H9 (cell line): ENCODE results near the gene DPP10. TPM values are rescaled to one million over a fixed set of nuclear protein-coding genes. Genes with fewer than 3 reads are reported as not detected.

Experiments used
- DNase-seq: peaks from one replicate; pipeline ENCODE4 v3.0.0-alpha.2; 2017
- H2AFZ ChIP-seq: one replicate; pipeline ENCODE4 v1.6.1; 2013; ENCODE audit warnings: mild to moderate bottlenecking, low read length, control low read depth, moderate library complexity
- H2AK5ac ChIP-seq: 2 replicates; pipeline ENCODE4 v1.6.1; 2013; ENCODE audit warnings: low read length, control low read depth, mixed read lengths; ENCODE audit not compliant: insufficient read length
- H2BK120ac ChIP-seq: one replicate; pipeline ENCODE4 v1.6.1; 2013; ENCODE audit warnings: low read depth, mild to moderate bottlenecking, low read length, control low read depth, inconsistent platforms; ENCODE audit not compliant: poor library complexity, severe bottlenecking
- H2BK12ac ChIP-seq: 2 replicates; pipeline ENCODE4 v1.6.1; 2013; ENCODE audit warnings: low read length, control low read depth, mixed read lengths, low read depth; ENCODE audit not compliant: insufficient read length
- H2BK15ac ChIP-seq: 2 replicates; pipeline ENCODE4 v1.6.1; 2013; ENCODE audit warnings: low read depth, low read length, control low read depth
- H2BK20ac ChIP-seq: one replicate; pipeline ENCODE4 v1.6.1; 2013; ENCODE audit warnings: low read depth, mild to moderate bottlenecking, low read length, control low read depth, inconsistent platforms; ENCODE audit not compliant: poor library complexity, severe bottlenecking
- H2BK5ac ChIP-seq: 2 replicates; pipeline ENCODE4 v1.6.1; 2013; ENCODE audit warnings: low read length, control low read depth, mixed read lengths; ENCODE audit not compliant: insufficient read length
- H3K14ac ChIP-seq: 2 replicates; pipeline ENCODE4 v1.6.1; 2013; ENCODE audit warnings: low read length, control low read depth; ENCODE audit not compliant: insufficient read depth
- H3K18ac ChIP-seq: 2 replicates; pipeline ENCODE4 v1.6.1; 2013; ENCODE audit warnings: low read depth, mild to moderate bottlenecking, mixed read lengths, low read length, control low read depth; ENCODE audit not compliant: insufficient read length
- H3K23ac ChIP-seq: 2 replicates; pipeline ENCODE4 v1.6.1; 2013; ENCODE audit warnings: low read length, control low read depth, mixed read lengths, low read depth; ENCODE audit not compliant: insufficient read length
- H3K23me2 ChIP-seq: 2 replicates; pipeline ENCODE4 v1.6.1; 2013; ENCODE audit warnings: low read depth, mild to moderate bottlenecking, mixed read lengths, low read length, control low read depth; ENCODE audit not compliant: insufficient read length, poor library complexity, severe bottlenecking
- H3K27ac ChIP-seq: 2 replicates; pipeline ENCODE4 v1.5.1; 2013; ENCODE audit warnings: low read length, control low read depth, mixed read lengths, low read depth; ENCODE audit not compliant: insufficient read length
- H3K27me3 ChIP-seq: 2 replicates; pipeline ENCODE4 v1.6.1; 2013; ENCODE audit warnings: low read length, control low read depth, inconsistent platforms; ENCODE audit not compliant: insufficient read depth
- H3K4ac ChIP-seq: 2 replicates; pipeline ENCODE4 v1.6.1; 2013; ENCODE audit warnings: low read depth, mild to moderate bottlenecking, control low read depth, inconsistent platforms, low read length, moderate library complexity
- H3K4me1 ChIP-seq: 2 replicates; pipeline ENCODE4 v1.6.1; 2013; ENCODE audit warnings: low read length, control low read depth, inconsistent platforms; ENCODE audit not compliant: insufficient read depth
- H3K4me2 ChIP-seq: 2 replicates; pipeline ENCODE4 v1.6.1; 2013; ENCODE audit warnings: low read length, control low read depth, mixed read lengths; ENCODE audit not compliant: insufficient read length, insufficient read depth
- H3K56ac ChIP-seq: 2 replicates; pipeline ENCODE4 v1.6.1; 2013; ENCODE audit warnings: low read depth, mild to moderate bottlenecking, mixed read lengths, low read length, control low read depth; ENCODE audit not compliant: insufficient read length
- H3K79me1 ChIP-seq: 2 replicates; pipeline ENCODE4 v1.6.1; 2013; ENCODE audit warnings: low read depth, mild to moderate bottlenecking, moderate library complexity, low read length, control low read depth, inconsistent platforms; ENCODE audit not compliant: insufficient read depth, poor library complexity, severe bottlenecking
- H3K79me2 ChIP-seq: 2 replicates; pipeline ENCODE4 v1.6.1; 2013; ENCODE audit warnings: low read length, control low read depth, inconsistent platforms; ENCODE audit not compliant: insufficient read depth
- H3K9ac ChIP-seq: 2 replicates; pipeline ENCODE4 v1.6.1; 2013; ENCODE audit warnings: low read length, control low read depth, mixed read lengths; ENCODE audit not compliant: insufficient read length; ENCODE audit errors: extremely low read depth
- H3K9me3 ChIP-seq: one replicate; pipeline ENCODE4 v1.6.1; 2013; ENCODE audit warnings: low read depth, low read length, inconsistent platforms; ENCODE audit not compliant: control insufficient read depth
- H3T11ph ChIP-seq: one replicate; pipeline ENCODE4 v1.6.1; 2013; ENCODE audit warnings: mild to moderate bottlenecking, low read length, control low read depth, inconsistent platforms
- H4K20me1 ChIP-seq: one replicate; pipeline ENCODE4 v1.6.1; 2013; ENCODE audit not compliant: control insufficient read depth, insufficient read length, insufficient read depth
- H4K5ac ChIP-seq: 2 replicates; pipeline ENCODE4 v1.6.1; 2013; ENCODE audit warnings: low read depth, mild to moderate bottlenecking, mixed read lengths, low read length, control low read depth; ENCODE audit not compliant: insufficient read length
- H4K8ac ChIP-seq: replicated peaks from 2 replicates; pipeline ENCODE4 v1.6.1; 2013; ENCODE audit warnings: low read length, control low read depth, mixed read lengths, low read depth; ENCODE audit not compliant: insufficient read length
- H4K91ac ChIP-seq: 2 replicates; pipeline ENCODE4 v1.6.1; 2013; ENCODE audit warnings: low read depth, mild to moderate bottlenecking, moderate library complexity, mixed read lengths, low read length, control low read depth; ENCODE audit not compliant: insufficient read length
- H3K27ac Mint-ChIP-seq, 3 experiments: 2 replicates in 2 of 3; 3 replicates in 1 of 3; pipeline ENCODE4 v1.8.0; 2020 to 2021; ENCODE audit warnings: mixed read lengths in 3 of 3, mild to moderate bottlenecking in 1 of 3, moderate library complexity in 1 of 3
- H3K27me3 Mint-ChIP-seq: 2 replicates; pipeline ENCODE4 v1.8.0; 2021; ENCODE audit warnings: low read depth, mild to moderate bottlenecking, moderate library complexity, mixed read lengths
- H3K36me3 Mint-ChIP-seq, 3 experiments: 2 replicates in 2 of 3; 3 replicates in 1 of 3; pipeline ENCODE4 v1.8.0; 2020 to 2021; ENCODE audit warnings: low read depth in 3 of 3, mixed read lengths in 3 of 3; ENCODE audit not compliant: insufficient read depth in 1 of 3
- H3K4me1 Mint-ChIP-seq, 2 experiments: 2 replicates each; pipeline ENCODE4 v1.8.0; 2020; ENCODE audit warnings: mixed read lengths in 2 of 2
- H3K4me3 Mint-ChIP-seq, 2 experiments: 2 replicates in 1 of 2; 3 replicates in 1 of 2; pipeline ENCODE4 v1.8.0; 2020 to 2021; ENCODE audit warnings: mild to moderate bottlenecking in 2 of 2, mixed read lengths in 2 of 2, moderate library complexity in 1 of 2
- H3K9me3 Mint-ChIP-seq, 2 experiments: 2 replicates in 1 of 2; 3 replicates in 1 of 2; pipeline ENCODE4 v1.8.0; 2020; ENCODE audit warnings: mild to moderate bottlenecking in 2 of 2, mixed read lengths in 2 of 2, moderate library complexity in 1 of 2
- total RNA-seq: library from RNA; stranded (reverse); gene quantifications from 2 replicates; pipeline ENCODE4 v1.2.1, GENCODE V29; 2021
- TF ChIP-seq, protein P1 (sequence below): fragments of 200-600 bp; sonication (generic); conservative IDR thresholded peaks from 3 replicates; pipeline ENCODE4 v1.8.0; 2021; ENCODE audit warnings: antibody characterized with exemption, mild to moderate bottlenecking

Gene DPP10
- total RNA-seq, 1 experiment from 2014 or later = 11.3 TPM

DNA sequence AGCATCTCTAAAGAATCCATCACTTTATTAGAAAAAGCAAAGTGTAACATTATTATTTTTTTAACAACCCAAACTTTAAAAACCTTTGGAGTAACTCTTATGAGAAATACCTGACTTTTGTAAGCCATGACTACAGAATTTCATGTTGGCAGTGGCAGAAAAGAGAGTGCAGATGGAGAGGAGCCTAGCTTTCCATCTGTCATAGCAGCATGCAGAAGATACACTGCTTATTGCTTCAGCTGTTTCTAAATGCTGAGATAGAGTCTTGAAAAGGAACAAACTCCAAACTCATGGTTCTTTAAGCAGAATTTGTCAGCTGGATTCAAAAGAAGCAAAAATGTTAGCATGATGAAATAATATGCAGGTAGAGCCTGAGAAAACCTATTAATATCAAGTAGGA, 1130.3 kb downstream of the DPP10 start:
- H4K5ac ChIP-seq = no peak overlapping the region
- H3K27ac Mint-ChIP-seq = no peak overlapping the region

More for the DNA sequence above, 1130.3 kb downstream of the DPP10 start:
- Histone ChIP-seq H2BK20ac (no peak overlapping the region), H3K14ac (no peak overlapping the region), H3K9me3 (no peaks in the 10 kb centered on the region), H3K18ac (no peak overlapping the region), H2AFZ (no peak overlapping the region), H3K27ac (no peak overlapping the region), H3T11ph (no peak overlapping the region), H3K23me2 (no peaks in the 10 kb centered on the region), H3K4me1 (no peaks in the 10 kb centered on the region), H3K9ac (no peak overlapping the region), H4K8ac (no peak overlapping the region), H2BK12ac (no peak overlapping the region), H4K20me1 (no peaks in the 10 kb centered on the region), H3K27me3 (no peaks in the 10 kb centered on the region), H2AK5ac (no peak overlapping the region), H4K91ac (no peak overlapping the region), H3K56ac (no peak overlapping the region), H2BK15ac (no peak overlapping the region), H3K4ac (no peak overlapping the region), H3K23ac (no peak overlapping the region), H2BK5ac (no peak overlapping the region), H3K4me2 (no peak overlapping the region), H3K79me2 (no peaks in the 10 kb centered on the region), H2BK120ac (no peak overlapping the region), H3K79me1 (no peaks in the 10 kb centered on the region)
- no peak for DNase-seq
- H3K27me3 Mint-ChIP-seq = no peaks in the 10 kb centered on the region
- H3K9me3 Mint-ChIP-seq = no peaks in the 10 kb centered on the region
- H3K4me3 Mint-ChIP-seq = no peak overlapping the region
- TF ChIP-seq, protein P1, sequence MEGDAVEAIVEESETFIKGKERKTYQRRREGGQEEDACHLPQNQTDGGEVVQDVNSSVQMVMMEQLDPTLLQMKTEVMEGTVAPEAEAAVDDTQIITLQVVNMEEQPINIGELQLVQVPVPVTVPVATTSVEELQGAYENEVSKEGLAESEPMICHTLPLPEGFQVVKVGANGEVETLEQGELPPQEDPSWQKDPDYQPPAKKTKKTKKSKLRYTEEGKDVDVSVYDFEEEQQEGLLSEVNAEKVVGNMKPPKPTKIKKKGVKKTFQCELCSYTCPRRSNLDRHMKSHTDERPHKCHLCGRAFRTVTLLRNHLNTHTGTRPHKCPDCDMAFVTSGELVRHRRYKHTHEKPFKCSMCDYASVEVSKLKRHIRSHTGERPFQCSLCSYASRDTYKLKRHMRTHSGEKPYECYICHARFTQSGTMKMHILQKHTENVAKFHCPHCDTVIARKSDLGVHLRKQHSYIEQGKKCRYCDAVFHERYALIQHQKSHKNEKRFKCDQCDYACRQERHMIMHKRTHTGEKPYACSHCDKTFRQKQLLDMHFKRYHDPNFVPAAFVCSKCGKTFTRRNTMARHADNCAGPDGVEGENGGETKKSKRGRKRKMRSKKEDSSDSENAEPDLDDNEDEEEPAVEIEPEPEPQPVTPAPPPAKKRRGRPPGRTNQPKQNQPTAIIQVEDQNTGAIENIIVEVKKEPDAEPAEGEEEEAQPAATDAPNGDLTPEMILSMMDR = no peak
- no peaks in the 10 kb centered on the region for H3K4me1 Mint-ChIP-seq
- H3K36me3 Mint-ChIP-seq = peaks cover 0 to 4% (median 0%) of the 10 kb centered on the region in 3 experiments; a peak in 1 of 7 replicates
